CD4-positive, alpha-beta T cell (primary cell): ENCODE data around the gene C10orf95. TPM values are rescaled to one million over a fixed set of nuclear protein-coding genes. Genes with fewer than 3 reads are reported as not detected.
"Not testable (repeated sequence)": the region's sequence is repeated elsewhere in the genome, so short reads cannot be mapped to it uniquely, and the experiment has no call there.

ENCODE experiments used
- ATAC-seq: fragments of 200-7000 bp; cut with Tn5 transposase; one replicate; pipeline ENCODE4 v1.10.0; 2022; ENCODE audit warnings: mild to moderate bottlenecking; ENCODE audit not compliant: poor library complexity
- CTCF ChIA-PET: fragments of 350-600 bp; sonication (Branson Sonifier 250); formaldehyde crosslinking; loops from one replicate; lab custom pipeline; 2021; ENCODE audit warnings: antibody characterized with exemption, inconsistent platforms; lab: Charles Lee
- POLR2A ChIA-PET: fragments of 350-600 bp; sonication (Branson Sonifier 250); formaldehyde crosslinking; loops from one replicate; lab custom pipeline; 2021; ENCODE audit warnings: antibody characterized with exemption, inconsistent platforms; lab: Charles Lee
- DNase-seq, 14 experiments: peaks; one replicate each; pipeline ENCODE4 v3.0.0-alpha.2; 2013 to 2020; ENCODE audit warnings: mixed read lengths in 2 of 14
- H3K27ac ChIP-seq, 2 donors: one replicate each; pipeline versions ENCODE4 v1.5.1 to v1.7.0; 2013; ENCODE audit warnings: low read length in 2 of 2, low read depth in 1 of 2, mild to moderate bottlenecking in 1 of 2
- H3K27me3 ChIP-seq, 2 experiments: 1 replicate in 1 of 2; 2 replicates in 1 of 2; pipeline versions ENCODE4 v1.6.1 to v1.7.0; 2013; ENCODE audit warnings: low read length in 2 of 2, control low read depth in 1 of 2, mild to moderate bottlenecking in 1 of 2, moderate library complexity in 1 of 2; ENCODE audit not compliant: insufficient read depth in 2 of 2, control insufficient read depth in 1 of 2
- H3K36me3 ChIP-seq: one replicate; pipeline ENCODE4 v1.6.1; 2013; ENCODE audit warnings: low read length, control low read depth; ENCODE audit not compliant: insufficient read depth
- H3K4me1 ChIP-seq: one replicate; pipeline ENCODE4 v1.6.1; 2013; ENCODE audit warnings: low read length, control low read depth; ENCODE audit not compliant: insufficient read depth
- H3K4me3 ChIP-seq: one replicate; pipeline ENCODE4 v1.5.1; 2013; ENCODE audit warnings: mild to moderate bottlenecking, low read length, moderate library complexity
- H3K9me3 ChIP-seq, 2 experiments: 1 replicate in 1 of 2; 2 replicates in 1 of 2; pipeline versions ENCODE4 v1.6.1 to v1.7.0; 2013; ENCODE audit warnings: low read length in 2 of 2, mild to moderate bottlenecking in 2 of 2, control low read depth in 1 of 2, moderate library complexity in 1 of 2; ENCODE audit not compliant: control insufficient read depth in 1 of 2, insufficient read depth in 1 of 2
- H3K27ac Mint-ChIP-seq: one replicate; pipeline ENCODE4 v1.8.0; 2020; ENCODE audit warnings: mixed read lengths
- H3K27me3 Mint-ChIP-seq: one replicate; pipeline ENCODE4 v1.8.0; 2021; ENCODE audit warnings: mixed read lengths
- H3K36me3 Mint-ChIP-seq: one replicate; pipeline ENCODE4 v1.8.0; 2021; ENCODE audit warnings: low read depth, mixed read lengths
- H3K4me1 Mint-ChIP-seq: one replicate; pipeline ENCODE4 v1.8.0; 2021; ENCODE audit warnings: low read depth, mixed read lengths
- H3K4me3 Mint-ChIP-seq: one replicate; pipeline ENCODE4 v1.8.0; 2020; ENCODE audit warnings: mild to moderate bottlenecking, mixed read lengths
- H3K9me3 Mint-ChIP-seq: one replicate; pipeline ENCODE4 v1.8.0; 2020; ENCODE audit warnings: mixed read lengths
- CTCF ChIP-seq: fragments of 200-600 bp; IDR thresholded peaks from one replicate; pipeline ENCODE4 v1.8.0; 2022; ENCODE audit warnings: antibody characterized with exemption, mild to moderate bottlenecking
- intact Hi-C, 2 experiments: fragments of 100-400 bp; cut with DNase I in 1 of 2; cut with micrococcal nuclease in 1 of 2; formaldehyde crosslinking; loops; one replicate each; pipeline versions ENCODE4 v1.15.1 to v1.9.0; 2023 to 2025; cut with DNase I, micrococcal nuclease
- polyA plus RNA-seq, 2 donors: library from polyadenylated mRNA; unstranded; fragments of 120-200 nt; gene quantifications; one replicate each; pipeline ENCODE4 v1.2.1, GENCODE V29; 2013
- total RNA-seq, 174 experiments: library from RNA in 2 of 174; stranded (reverse) in 2 of 174; gene quantifications; one replicate each; pipeline ENCODE4 v1.2.3 and lab custom pipeline; 2021 to 2026

C10orf95 gene, protein sequence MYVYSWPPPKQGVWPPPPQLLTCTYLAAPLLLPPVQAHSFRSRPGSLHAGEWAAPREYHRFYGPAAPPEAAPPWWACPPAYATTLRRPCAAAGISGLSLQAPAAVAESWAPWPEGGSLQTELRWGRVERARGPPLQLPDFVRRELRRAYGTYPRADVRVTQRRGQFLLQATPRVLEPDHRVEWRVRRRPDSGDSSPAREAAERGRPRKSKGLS
- under 1 TPM; 0.16 to 0.28 TPM for total RNA-seq
- 2.0 TPM for polyA plus RNA-seq (2013, experiment 1 of 2)
- 1.1 TPM for polyA plus RNA-seq (2013, experiment 2 of 2)
- total RNA-seq (lab: John Stamatoyannopoulos, UW): 0 to 1.1 (median 0.39) reads per million in 172 experiments

- H3K4me3 ChIP-seq: peak within 1 kb of the TSS; percentile 70
- Mint-ChIP-seq H3K27ac (peak within 1 kb of the TSS; percentile 78), H3K4me3 (peak within 1 kb of the TSS; percentile 94), H3K36me3 (peaks cover 32% of the 10 kb centered on the region), H3K27me3 (no peaks in the 10 kb centered on the region), H3K9me3 (no peaks in the 10 kb centered on the region), H3K4me1 (peaks cover 21% of the 10 kb centered on the region)
- H3K4me1 ChIP-seq: peaks cover 41% of the 10 kb centered on the region
- DNase-seq (peak in 1 of 14 experiments; percentile 41), ATAC-seq (no peak)
- no peak for TF ChIP-seq CTCF
- peaks cover 15% of the 10 kb centered on the region for H3K36me3 ChIP-seq
- H3K27me3 ChIP-seq: no peaks in the 10 kb centered on the region
- no peaks in the 10 kb centered on the region for H3K9me3 ChIP-seq
- H3K27ac ChIP-seq: peak within 1 kb of the TSS; percentile 56 to 60
- ChIA-PET POLR2A (interaction anchor here (0.6 to 6.8 kb wide), 23 partner anchors 9 to 1453 kb away, joined by 3 to 131 read pairs (median 6); partner anchors contain the start of genes ACTR1A, CUEDC2, FBXL15 and GBF1), CTCF (interaction anchor here (1.2 to 4.1 kb wide), 6 partner anchors 10 to 222 kb away, joined by 3 to 19 read pairs (median 7); partner anchors contain the start of gene FBXL15)
- intact Hi-C loops: loop anchor here (1.0 to 5.0 kb wide), 3 partner anchors 9 to 51 kb away; partner anchors contain the start of genes ACTR1A (in 1 of the 2), CUEDC2 (in 1 of the 2) and SUFU (in 1 of the 2)
Measured at GRCh38 chr10:102451105-102451969, at the start of gene C10orf95. C10orf95 (minus strand) TSS chr10:102451543; CDS start chr10:102451093, 450 bp downstream.

DNA sequence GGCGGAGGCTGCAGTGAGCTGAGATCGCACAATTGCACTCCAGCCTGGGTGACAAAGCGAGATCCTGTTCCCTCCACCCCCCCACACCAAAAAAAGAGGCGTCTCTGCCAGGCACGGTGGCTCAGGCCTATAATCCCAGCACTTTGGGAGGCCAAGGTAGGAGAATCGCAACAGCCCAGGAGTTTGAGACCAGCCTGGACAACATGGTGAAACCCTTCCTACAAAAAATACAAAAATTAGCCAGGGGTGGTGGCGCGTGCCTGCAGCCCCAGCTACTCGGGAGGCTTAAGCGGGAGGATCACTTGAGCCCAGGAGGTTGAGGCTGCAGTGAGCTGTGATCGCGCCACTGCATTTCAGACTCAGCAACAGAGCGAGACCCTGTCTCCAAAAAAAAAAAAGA, 49.3 kb upstream of the C10orf95 start:
- H3K36me3 ChIP-seq, ATAC-seq, H3K27me3 Mint-ChIP-seq, H3K9me3 Mint-ChIP-seq, H3K27ac ChIP-seq, H3K4me3 ChIP-seq, H3K4me3 Mint-ChIP-seq, H3K27ac Mint-ChIP-seq, H3K36me3 Mint-ChIP-seq, H3K27me3 ChIP-seq, H3K9me3 ChIP-seq: not testable (repeated sequence)
- peaks cover 33% of the 10 kb centered on the region for H3K4me1 Mint-ChIP-seq
- peaks cover 45% of the 10 kb centered on the region for H3K4me1 ChIP-seq
- intact Hi-C loops: loop anchor here (1.0 to 10.0 kb wide), 10 partner anchors 39 to 692 kb away; partner anchors contain the start of genes BORCS7 (in 1 of the 2), C10orf95 (in 1 of the 2), CUEDC2 (in 1 of the 2) and FBXL15 (in 1 of the 2)
- ChIA-PET POLR2A (interaction anchor here (0.7 to 5.1 kb wide), 4 partner anchors 28 to 106 kb away, joined by 3 to 28 read pairs (median 5); partner anchors contain the start of gene C10orf95), CTCF (interaction anchor here (1.1 to 1.3 kb wide), 3 partner anchors 21 to 107 kb away, joined by 3 to 4 read pairs (median 3); no protein-coding TSS in a partner anchor)
- DNase-seq: peak in 1 of 14 experiments; percentile 29

GRCh38 chr10:102499356-102499755, 48.0 kb upstream of the C10orf95 start:
- Histone ChIP-seq H3K36me3 (peaks cover 15% of the 10 kb centered on the region), H3K27me3 (no peaks in the 10 kb centered on the region), H3K4me1 (peaks cover 35% of the 10 kb centered on the region), H3K9me3 (no peaks in the 10 kb centered on the region), H3K4me3 (no peak overlapping the region), H3K27ac (no peak overlapping the region)
- H3K9me3 Mint-ChIP-seq: no peaks in the 10 kb centered on the region
- no peak for TF ChIP-seq CTCF
- POLR2A ChIA-PET: no interaction called here
- CTCF ChIA-PET: interaction anchor here (1.3 kb wide), 1 partner anchor 84 kb away, joined by 4 read pairs; no protein-coding TSS in a partner anchor
- no peaks in the 10 kb centered on the region for H3K27me3 Mint-ChIP-seq
- DNase-seq: no peak
- H3K4me1 Mint-ChIP-seq: peaks cover 23% of the 10 kb centered on the region
- H3K27ac Mint-ChIP-seq: no peak overlapping the region
- no peak for ATAC-seq
- intact Hi-C loops: loop anchor here in 1 of 2 experiments (10.0 kb wide), 1 partner anchor 1145 kb away; the partner anchor contains the start of gene BTRC
- H3K36me3 Mint-ChIP-seq: no peaks in the 10 kb centered on the region
- peak overlapping the region; percentile 46 for H3K4me3 Mint-ChIP-seq
